HCT116 (cell line): Measurements from ENCODE around the gene NCBP2. TPM values are rescaled to one million over a fixed set of nuclear protein-coding genes. Genes with fewer than 3 reads are reported as not detected.

Experiments used
- ATAC-seq: fragments of 200-7000 bp; cut with Tn5 transposase; 2 replicates; pipeline ENCODE4 v1.9.1; 2020; ENCODE audit warnings: mild to moderate bottlenecking, moderate library complexity
- BruUV-seq: library from RNA; stranded (reverse); fragments of 400-500 nt; replicated peaks from 2 replicates; lab custom pipeline; 2021; lab: Mats Ljungman, UMichigan
- CTCF ChIA-PET: fragments of 300-600 bp; sonication (Branson Sonifier 250); formaldehyde crosslinking; loops from one replicate; lab custom pipeline; 2021; ENCODE audit warnings: antibody characterized with exemption; lab: Charles Lee
- POLR2A ChIA-PET: fragments of 300-600, 350-600 bp; sonication (Branson Sonifier 250); formaldehyde crosslinking; loops from one replicate; lab custom pipeline; 2021; ENCODE audit warnings: antibody characterized with exemption; lab: Charles Lee
- RAD21 ChIA-PET, 2 experiments: fragments of 300-600 bp; sonication (Branson Sonifier 250); formaldehyde crosslinking; loops; one replicate each; lab custom pipeline; 2023; ENCODE audit warnings: low total read pairs in 2 of 2; ENCODE audit not compliant: uncharacterized antibody in 2 of 2, unreplicated experiment in 2 of 2, low non-redundant PET in 1 of 2; lab: Charles Lee
- DNase-seq: peaks from one replicate; pipeline ENCODE4 v3.0.0-alpha.2; 2010; ENCODE audit warnings: low read depth, low spot score
- H2AFZ ChIP-seq: fragments of 200-600 bp; shearing (Covaris generic), sonication (generic); 2 replicates; pipeline ENCODE4 v1.6.1; 2017; ENCODE audit warnings: low read depth, mixed run types, mixed read lengths, antibody characterized with exemption, low read length; ENCODE audit not compliant: poor library complexity, severe bottlenecking
- H3K27ac ChIP-seq: 2 replicates; pipeline ENCODE4 v1.5.1; 2012; ENCODE audit warnings: low read depth, low read length
- H3K27me3 ChIP-seq: fragments of 200-600 bp; sonication (generic); 2 replicates; pipeline ENCODE4 v1.6.1; 2016; ENCODE audit warnings: mixed run types, low read length, mixed read lengths; ENCODE audit not compliant: insufficient read depth
- H3K36me3 ChIP-seq, 2 experiments: fragments of 200-500 bp in 1 of 2; fragments of 200-600 bp in 1 of 2; sonication (Bioruptor generic) in 1 of 2; sonication (generic) in 1 of 2; 2 replicates each; pipeline versions ENCODE4 v1.5.1 to v1.6.1; 2014 to 2016; ENCODE audit warnings: low read length in 2 of 2, inconsistent platforms in 1 of 2, mixed read lengths in 1 of 2, mixed run types in 1 of 2; ENCODE audit not compliant: insufficient read depth in 2 of 2, control insufficient read depth in 1 of 2
- H3K4me1 ChIP-seq, 2 experiments: fragments of 200-600 bp in 1 of 2; sonication (generic) in 1 of 2; 2 replicates each; pipeline versions ENCODE4 v1.5.1 to v1.6.1; 2012 to 2017; ENCODE audit warnings: low read length in 2 of 2, inconsistent platforms in 1 of 2, mild to moderate bottlenecking in 1 of 2, mixed read lengths in 1 of 2, mixed run types in 1 of 2, moderate library complexity in 1 of 2; ENCODE audit not compliant: insufficient read depth in 2 of 2, control insufficient read depth in 1 of 2
- H3K4me2 ChIP-seq: fragments of 200-600 bp; sonication (generic); 2 replicates; pipeline ENCODE4 v1.6.1; 2017; ENCODE audit warnings: mixed run types, low read length, mixed read lengths
- H3K4me3 ChIP-seq, 2 experiments: fragments of 200-600 bp in 1 of 2; sonication (generic) in 1 of 2; replicated peaks in 1 of 2; 2 replicates each; pipeline ENCODE4 v1.5.1; 2011 to 2016; ENCODE audit warnings: low read length in 2 of 2, control low read depth in 1 of 2, low read depth in 1 of 2, mild to moderate bottlenecking in 1 of 2, mixed read lengths in 1 of 2, mixed run types in 1 of 2
- H3K79me2 ChIP-seq: fragments of 200-600 bp; sonication (generic); 2 replicates; pipeline ENCODE4 v1.6.1; 2017; ENCODE audit warnings: mild to moderate bottlenecking, mixed run types, low read length, moderate library complexity, mixed read lengths; ENCODE audit not compliant: insufficient read depth
- H3K9ac ChIP-seq: fragments of 200-600 bp; sonication (generic); 2 replicates; pipeline ENCODE4 v1.6.1; 2016; ENCODE audit warnings: low read length, mixed read lengths
- H3K9me2 ChIP-seq: fragments of 200-600 bp; sonication (generic), shearing (Covaris generic); 2 replicates; pipeline ENCODE4 v1.6.1; 2017; ENCODE audit warnings: mixed run types, mild to moderate bottlenecking, moderate library complexity; ENCODE audit not compliant: insufficient read depth
- H3K9me3 ChIP-seq, 2 experiments: fragments of 200-500 bp in 1 of 2; fragments of 200-600 bp in 1 of 2; sonication (Bioruptor generic) in 1 of 2; sonication (generic) in 1 of 2; 2 replicates each; pipeline ENCODE4 v1.6.1; 2014 to 2017; ENCODE audit warnings: low read length in 2 of 2, mixed read lengths in 2 of 2, inconsistent platforms in 1 of 2, low read depth in 1 of 2, mild to moderate bottlenecking in 1 of 2, mixed run types in 1 of 2, moderate library complexity in 1 of 2; ENCODE audit not compliant: control insufficient read depth in 1 of 2, insufficient read depth in 1 of 2
- H4K20me1 ChIP-seq: fragments of 200-600 bp; sonication (generic), shearing (Covaris generic); 2 replicates; pipeline ENCODE4 v1.6.1; 2017; ENCODE audit warnings: mixed run types, mild to moderate bottlenecking, moderate library complexity; ENCODE audit not compliant: insufficient read depth
- CEBPB ChIP-seq: IDR thresholded peaks from 2 replicates; pipeline ENCODE4 v1.6.1; 2012; ENCODE audit warnings: low read depth
- ELF1 ChIP-seq: IDR thresholded peaks from 2 replicates; pipeline ENCODE4 v1.6.1; 2012; ENCODE audit warnings: low read depth, borderline replicate concordance
- EZH2phosphoT487 ChIP-seq: fragments of 200-600 bp; IDR thresholded peaks from 2 replicates; pipeline ENCODE4 v1.6.1; 2018; ENCODE audit warnings: antibody characterized with exemption, borderline replicate concordance
- FOSL1 ChIP-seq: IDR thresholded peaks from 2 replicates; pipeline ENCODE4 v1.6.1; 2012; ENCODE audit warnings: low read depth
- RAD21 ChIP-seq: IDR thresholded peaks from 2 replicates; pipeline ENCODE4 v1.6.1; 2012; ENCODE audit warnings: low read depth, mild to moderate bottlenecking
- SIN3A ChIP-seq: IDR thresholded peaks from 2 replicates; pipeline ENCODE4 v1.6.1; 2012; ENCODE audit warnings: low read depth
- YY1 ChIP-seq: IDR thresholded peaks from 2 replicates; pipeline ENCODE4 v1.6.1; 2011; ENCODE audit warnings: low read length, low read depth, moderate library complexity, mild to moderate bottlenecking; ENCODE audit not compliant: insufficient replicate concordance; ENCODE audit errors: extremely low read depth
- ZFX ChIP-seq: fragments of 450-650 bp; IDR thresholded peaks from 2 replicates; pipeline ENCODE4 v1.6.1; 2017
- ZNF274 ChIP-seq: fragments of 200-500 bp; sonication (Bioruptor generic); IDR thresholded peaks from 2 replicates; pipeline ENCODE4 v1.6.1; 2014; ENCODE audit warnings: mild to moderate bottlenecking, low read depth, low read length, inconsistent platforms
- intact Hi-C: fragments of 100-400 bp; cut with micrococcal nuclease; formaldehyde crosslinking; loops from 2 replicates; pipeline ENCODE4 v1.10.0; 2022
- total RNA-seq: library from RNA; stranded (reverse); gene quantifications from one replicate; pipeline ENCODE4 v1.2.1, GENCODE V29; 2021; ENCODE audit not compliant: unreplicated experiment
- TF ChIP-seq, protein P1 (sequence below): IDR thresholded peaks from 2 replicates; pipeline ENCODE4 v1.6.1; 2012
- TF ChIP-seq, protein P2 (sequence below), 3 experiments: fragments of 200-600 bp in 1 of 3; sonication (generic) in 1 of 3; IDR thresholded peaks in 2 of 3; conservative IDR thresholded peaks in 1 of 3; 2 replicates each; pipeline ENCODE4 v1.5.1; 2012 to 2017; ENCODE audit warnings: low read depth in 2 of 3, low read length in 2 of 3, antibody characterized with exemption in 1 of 3, borderline replicate concordance in 1 of 3, control low read depth in 1 of 3, mild to moderate bottlenecking in 1 of 3, mixed read lengths in 1 of 3, mixed run types in 1 of 3, moderate library complexity in 1 of 3; ENCODE audit not compliant: insufficient read depth in 1 of 3

Gene NCBP2
- total RNA-seq, 1 experiment from 2014 or later: 82.4 TPM

- H3K9me2 ChIP-seq: no peaks in the 10 kb centered on the region
- no peak overlapping the region for H2AFZ ChIP-seq
- ATAC-seq: no peak
- no peak overlapping the region for H3K4me2 ChIP-seq
- intact Hi-C loops: no loop called here
- CTCF ChIA-PET: no interaction called here
- no peaks in the 10 kb centered on the region for H4K20me1 ChIP-seq
- H3K4me1 ChIP-seq: no peaks in the 10 kb centered on the region
- DNase-seq: no peak
- no peaks in the 10 kb centered on the region for H3K9me3 ChIP-seq
- RAD21 ChIA-PET: no interaction called here
- POLR2A ChIA-PET: no interaction called here
- H3K9ac ChIP-seq: no peak overlapping the region
- TSS peak; percentile 22 for BruUV-seq
- H3K36me3 ChIP-seq: peaks cover 30 to 37% of the 10 kb centered on the region in 2 experiments
- no peaks in the 10 kb centered on the region for H3K79me2 ChIP-seq
- no peak overlapping the region for H3K4me3 ChIP-seq
- no peak overlapping the region for H3K27ac ChIP-seq
- no peak for TF ChIP-seq RAD21
- no peak for TF ChIP-seq ZNF274
- TF ChIP-seq ELF1: no peak
- no peak for TF ChIP-seq CEBPB
- no peak for TF ChIP-seq EZH2phosphoT487
- no peak for TF ChIP-seq SIN3A
- TF ChIP-seq FOSL1: no peak
- no peak for TF ChIP-seq YY1
- TF ChIP-seq, protein P1, sequence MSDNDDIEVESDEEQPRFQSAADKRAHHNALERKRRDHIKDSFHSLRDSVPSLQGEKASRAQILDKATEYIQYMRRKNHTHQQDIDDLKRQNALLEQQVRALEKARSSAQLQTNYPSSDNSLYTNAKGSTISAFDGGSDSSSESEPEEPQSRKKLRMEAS: no peak
- no peak for TF ChIP-seq ZFX
- TF ChIP-seq, protein P2, sequence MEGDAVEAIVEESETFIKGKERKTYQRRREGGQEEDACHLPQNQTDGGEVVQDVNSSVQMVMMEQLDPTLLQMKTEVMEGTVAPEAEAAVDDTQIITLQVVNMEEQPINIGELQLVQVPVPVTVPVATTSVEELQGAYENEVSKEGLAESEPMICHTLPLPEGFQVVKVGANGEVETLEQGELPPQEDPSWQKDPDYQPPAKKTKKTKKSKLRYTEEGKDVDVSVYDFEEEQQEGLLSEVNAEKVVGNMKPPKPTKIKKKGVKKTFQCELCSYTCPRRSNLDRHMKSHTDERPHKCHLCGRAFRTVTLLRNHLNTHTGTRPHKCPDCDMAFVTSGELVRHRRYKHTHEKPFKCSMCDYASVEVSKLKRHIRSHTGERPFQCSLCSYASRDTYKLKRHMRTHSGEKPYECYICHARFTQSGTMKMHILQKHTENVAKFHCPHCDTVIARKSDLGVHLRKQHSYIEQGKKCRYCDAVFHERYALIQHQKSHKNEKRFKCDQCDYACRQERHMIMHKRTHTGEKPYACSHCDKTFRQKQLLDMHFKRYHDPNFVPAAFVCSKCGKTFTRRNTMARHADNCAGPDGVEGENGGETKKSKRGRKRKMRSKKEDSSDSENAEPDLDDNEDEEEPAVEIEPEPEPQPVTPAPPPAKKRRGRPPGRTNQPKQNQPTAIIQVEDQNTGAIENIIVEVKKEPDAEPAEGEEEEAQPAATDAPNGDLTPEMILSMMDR (IDR thresholded peaks at IDR 0.05 in 2 of 3, conservative IDR thresholded peaks at IDR 0.05 in 1 of 3; ENCODE audit: borderline replicate concordance in 1 of 3, insufficient read depth in 1 of 3, low read depth in 2 of 3, low read length in 2 of 3): no peak
- no peaks in the 10 kb centered on the region for H3K27me3 ChIP-seq
Observed at GRCh38 chr3:196903740-196904139, 38.6 kb downstream of the NCBP2 start.
